K562 (cell line): ENCODE measurements around the gene FOXD3. TPM values are rescaled to one million over a fixed set of nuclear protein-coding genes. Genes with fewer than 3 reads are reported as not detected.

ENCODE experiments used
- ATAC-seq: fragments of 200-7000 bp; cut with Tn5 transposase; 3 replicates; pipeline ENCODE4 v1.9.1; 2020; ENCODE audit warnings: moderate library complexity
- BruUV-seq: library from RNA; stranded (reverse); fragments of 400-500 nt; replicated peaks from 2 replicates; lab custom pipeline; 2021; lab: Mats Ljungman, UMichigan
- CTCF ChIA-PET: fragments of 300-600 bp; formaldehyde crosslinking; extraction: SDS; loops from one replicate; lab custom pipeline; 2021; ENCODE audit warnings: low intra/inter-chr PET ratio; lab: Yijun Ruan, JAX
- POLR2A ChIA-PET: fragments of 300-600, 350-650 bp; sonication (Branson Sonifier 250); formaldehyde crosslinking; extraction: SDS; loops from one replicate; lab custom pipeline; 2021; ENCODE audit warnings: antibody characterized with exemption, inconsistent platforms; lab: Yijun Ruan, JAX
- DNase-seq, 4 experiments: peaks; one replicate each; pipeline versions ENCODE4 v3.0.0 to v3.0.0-alpha.2; 2011 to 2018; ENCODE audit warnings: low spot score in 3 of 4, mixed read lengths in 3 of 4; ENCODE audit errors: extremely low read depth in 1 of 4
- FAIRE-seq: peaks from 2 replicates; lab custom pipeline; 2011; peaks lifted over from hg19 to GRCh38; lab: Jason Lieb, UNC
- H2AFZ ChIP-seq: 2 replicates; pipeline ENCODE4 v1.6.0; 2011; ENCODE audit warnings: low read depth, low read length, control low read depth, inconsistent platforms
- H3K27ac ChIP-seq: fragments of 200-600 bp; 3 replicates; pipeline ENCODE4 v1.8.0; 2011; ENCODE audit warnings: low read depth, mild to moderate bottlenecking, control low read depth, inconsistent platforms, low read length, moderate library complexity, mixed read lengths; ENCODE audit errors: extremely low read depth
- H3K27me3 ChIP-seq, 2 experiments: fragments of 300-600 bp in 1 of 2; 2 replicates in 1 of 2; 3 replicates in 1 of 2; pipeline versions ENCODE4 v1.6.0 to v1.8.0; 2011; ENCODE audit warnings: inconsistent platforms in 2 of 2, low read length in 2 of 2, mild to moderate bottlenecking in 1 of 2, mixed read lengths in 1 of 2, moderate library complexity in 1 of 2; ENCODE audit not compliant: control insufficient read depth in 2 of 2, insufficient read depth in 2 of 2
- H3K36me3 ChIP-seq: fragments of 300-600 bp; 3 replicates; pipeline ENCODE4 v1.8.0; 2011; ENCODE audit warnings: mild to moderate bottlenecking, low read length, inconsistent platforms; ENCODE audit not compliant: control insufficient read depth, insufficient read depth
- H3K4me1 ChIP-seq, 2 experiments: fragments of 200-600 bp in 1 of 2; replicated peaks in 1 of 2; 2 replicates in 1 of 2; 3 replicates in 1 of 2; pipeline versions ENCODE4 v1.5.1 to v1.8.0; 2011; ENCODE audit warnings: inconsistent platforms in 2 of 2, low read length in 2 of 2, mild to moderate bottlenecking in 1 of 2, mixed read lengths in 1 of 2, moderate library complexity in 1 of 2; ENCODE audit not compliant: control insufficient read depth in 2 of 2, insufficient read depth in 2 of 2
- H3K4me2 ChIP-seq: 2 replicates; pipeline ENCODE4 v1.6.1; 2011; ENCODE audit warnings: low read length, control low read depth, inconsistent platforms, mixed read lengths; ENCODE audit not compliant: insufficient read depth
- H3K4me3 ChIP-seq: fragments of 200-600 bp; sonication (generic), shearing (Covaris generic); 2 replicates; pipeline ENCODE4 v1.5.1; 2016; ENCODE audit warnings: control low read depth, inconsistent platforms
- H3K79me2 ChIP-seq: fragments of 200-600 bp; 3 replicates; pipeline ENCODE4 v1.8.0; 2011; ENCODE audit warnings: low read length, inconsistent platforms; ENCODE audit not compliant: control insufficient read depth, insufficient read depth
- H3K9ac ChIP-seq, 2 experiments: 2 replicates each; pipeline versions ENCODE4 v1.6.0 to v1.6.1; 2011; ENCODE audit warnings: low read depth in 2 of 2, low read length in 2 of 2, control low read depth in 1 of 2, inconsistent platforms in 1 of 2, mild to moderate bottlenecking in 1 of 2, mixed read lengths in 1 of 2; ENCODE audit not compliant: insufficient read depth in 1 of 2
- H3K9me1 ChIP-seq: one replicate; pipeline ENCODE4 v1.6.0; 2011; ENCODE audit warnings: inconsistent platforms, mild to moderate bottlenecking, low read length, moderate library complexity; ENCODE audit not compliant: control insufficient read depth, insufficient read depth
- H3K9me3 ChIP-seq: replicated peaks from 2 replicates; pipeline ENCODE4 v1.5.1; 2011; ENCODE audit warnings: low read depth, low read length, inconsistent platforms; ENCODE audit not compliant: control insufficient read depth, insufficient read depth
- H4K20me1 ChIP-seq: replicated peaks from 2 replicates; pipeline ENCODE4 v1.6.1; 2011; ENCODE audit warnings: low read length, inconsistent platforms, mixed read lengths; ENCODE audit not compliant: control insufficient read depth, insufficient read depth
- CBX5 ChIP-seq: IDR thresholded peaks from 2 replicates; pipeline ENCODE4 v1.6.1; 2014; ENCODE audit warnings: low read depth, borderline replicate concordance
- CREB3 ChIP-seq: fragments of 450-650 bp; conservative IDR thresholded peaks from 2 replicates; pipeline ENCODE4 v1.6.1; 2016; ENCODE audit warnings: missing genetic modification characterization, low read depth, mild to moderate bottlenecking, missing compliant biosample characterization, moderate library complexity
- E2F1 ChIP-seq: sonication (generic); formaldehyde crosslinking; IDR thresholded peaks from 2 replicates; pipeline ENCODE4 v1.8.1; 2023; ENCODE audit warnings: mild to moderate bottlenecking, missing genetic modification reagents, moderate library complexity
- ELK1 ChIP-seq: sonication (generic); formaldehyde crosslinking; IDR thresholded peaks from 2 replicates; pipeline ENCODE4 v1.8.1; 2022; ENCODE audit warnings: missing genetic modification reagents
- NKRF ChIP-seq: fragments of 450-650 bp; IDR thresholded peaks from 2 replicates; pipeline ENCODE4 v1.6.1; 2016; ENCODE audit warnings: borderline replicate concordance
- NR2F6 ChIP-seq: fragments of 450-650 bp; formaldehyde crosslinking; IDR thresholded peaks from 2 replicates; pipeline ENCODE4 v1.4.0; 2020; ENCODE audit warnings: mild to moderate bottlenecking
- RUNX1 ChIP-seq: sonication (generic); IDR thresholded peaks from 2 replicates; pipeline ENCODE4 v1.6.1; 2016; ENCODE audit warnings: antibody characterized with exemption, low read depth
- SNIP1 ChIP-seq: fragments of 450-650 bp; IDR thresholded peaks from 2 replicates; pipeline ENCODE4 v1.7.1; 2017; ENCODE audit warnings: low read depth, mild to moderate bottlenecking
- TARDBP ChIP-seq: fragments of 450-650 bp; IDR thresholded peaks from 2 replicates; pipeline ENCODE4 v1.6.1; 2016
- U2AF1 ChIP-seq: fragments of 200-400 bp; formaldehyde crosslinking; optimal IDR thresholded peaks from 2 replicates; pipeline ENCODE3; 2017; ENCODE audit warnings: mild to moderate bottlenecking, low read depth, low read length, moderate library complexity
- in situ Hi-C: fragments of 300-500 bp; cut with MboI; formaldehyde crosslinking; loops from 4 replicates; pipeline ENCODE4 v1.15.0; 2018; ENCODE audit warnings: inconsistent platforms, mixed read lengths
- intact Hi-C: fragments of 100-400 bp; cut with micrococcal nuclease; formaldehyde crosslinking; loops from 2 replicates; pipeline ENCODE4 v1.14.2; 2022
- polyA plus RNA-seq, 8 experiments: library from polyadenylated mRNA; depleted of rRNA in 4 of 8; stranded (reverse) in 5 of 8; unstranded in 3 of 8; fragments of >200 nt; fragmentation: Nextera tagmentation in 2 of 8; fragmentation: Illumina TruSeq in 1 of 8; extraction: Ambion mirVana in 2 of 8; extraction: Trizol in 1 of 8; gene quantifications; 2 replicates each; pipeline versions ENCODE4 v1.2.1 to v1.2.3, GENCODE V29; 2011 to 2014; ENCODE audit warnings: inconsistent platforms in 1 of 8, missing spikeins in 1 of 8
- total RNA-seq, 7 experiments: library from RNA; depleted of rRNA in 6 of 7; stranded (reverse); fragments of >200 nt in 6 of 7; fragmentation: Illumina TruSeq in 2 of 7; extraction: Trizol in 2 of 7; gene quantifications; 2 replicates each; pipeline versions ENCODE4 v1.2.1 to v1.2.3, GENCODE V29; 2011 to 2021; ENCODE audit warnings: low replicate concordance in 1 of 7

FOXD3 gene
- total and polyA plus RNA-seq, 9 of the 15 experiments (the other 6 are each of a cell fraction or from before 2014, with no cell fraction given): 0.06 to 0.45 (median 0.10) TPM; not detected in 2

GRCh38 chr1:63281753-63282152 is 40.6 kb upstream of the FOXD3 start (continued):
- TF ChIP-seq ELK1 (CRISPR knock-in tag): no peak
- no peak for TF ChIP-seq CBX5

GRCh38 chr1:63289135-63289534 is 33.2 kb upstream of the FOXD3 start:
- FAIRE-seq (no peak), ATAC-seq (no peak), DNase-seq (no peak)
- H3K9me3 ChIP-seq: no peaks in the 10 kb centered on the region
- H3K9ac ChIP-seq: no peak overlapping the region
- no peaks in the 10 kb centered on the region for H3K79me2 ChIP-seq
- intact Hi-C loops (no loop called here), in situ Hi-C loops (no loop called here)
- no peaks in the 10 kb centered on the region for H3K36me3 ChIP-seq
- ChIA-PET POLR2A (no interaction called here), CTCF (no interaction called here)
- BruUV-seq: no TSS peak
- H3K4me3 ChIP-seq: no peak overlapping the region
- no peaks in the 10 kb centered on the region for H4K20me1 ChIP-seq
- H3K4me1 ChIP-seq: no peaks in the 10 kb centered on the region
- H2AFZ ChIP-seq: no peak overlapping the region
- H3K9me1 ChIP-seq: no peaks in the 10 kb centered on the region
- no peak overlapping the region for H3K27ac ChIP-seq
- no peak overlapping the region for H3K4me2 ChIP-seq
- no peaks in the 10 kb centered on the region for H3K27me3 ChIP-seq
- TF ChIP-seq E2F1 (no peak), SNIP1 (no peak), RUNX1 (no peak), TARDBP (no peak), U2AF1 (no peak), NKRF (no peak), CREB3 (tag) (no peak), NR2F6 (CRISPR knock-in tag) (no peak)
